GM18909 (cell line): Measurements from ENCODE around the gene PHF12.

Source experiments
- ATAC-seq: cut with Tn5 transposase; IDR thresholded peaks from one replicate; pipeline ENCODE4 v1.9.1; 2021; ENCODE audit warnings: mild to moderate bottlenecking; ENCODE audit not compliant: unreplicated experiment, poor library complexity

PHF12 gene

GRCh38 chr17:28977659-28978355, 26.5 kb upstream of the PHF12 start:
- no peak for ATAC-seq

GRCh38 chr17:28975646-28976045, 24.3 kb upstream of the PHF12 start:
- ATAC-seq: no peak

GRCh38 chr17:28975031-28975430, 23.7 kb upstream of the PHF12 start:
- ATAC-seq: no peak

GRCh38 chr17:28974451-28974850, 23.1 kb upstream of the PHF12 start:
- no peak for ATAC-seq

GRCh38 chr17:28973425-28973824, 22.1 kb upstream of the PHF12 start:
- ATAC-seq: no peak

- no peak for ATAC-seq
These were observed 21.1 kb upstream of the PHF12 start for GRCh38 chr17:28972437-28972836.

- no peak for ATAC-seq
These were observed 19.6 kb upstream of the PHF12 start for GRCh38 chr17:28970879-28971278.

GRCh38 chr17:28969706-28970393, 18.5 kb upstream of the PHF12 start:
- ATAC-seq: no peak

GRCh38 chr17:28968914-28969295, 17.6 kb upstream of the PHF12 start:
- no peak for ATAC-seq

- ATAC-seq: no peak
These were observed 17.1 kb upstream of the PHF12 start for GRCh38 chr17:28968231-28968913.

GRCh38 chr17:28967221-28968135, 16.2 kb upstream of the PHF12 start:
- no peak for ATAC-seq

GRCh38 chr17:28963841-28964240, 12.5 kb upstream of the PHF12 start:
- ATAC-seq: no peak

- ATAC-seq: no peak
These were observed 11.8 kb upstream of the PHF12 start for GRCh38 chr17:28963055-28963611.

GRCh38 chr17:28961391-28961790, 10.1 kb upstream of the PHF12 start:
- no peak for ATAC-seq

GRCh38 chr17:28960256-28961061, 9.1 kb upstream of the PHF12 start:
- ATAC-seq: no peak

GRCh38 chr17:28959471-28959871, 8.2 kb upstream of the PHF12 start:
- no peak for ATAC-seq

- ATAC-seq: no peak
These were observed 7.6 kb upstream of the PHF12 start for GRCh38 chr17:28958820-28959455.

- no peak for ATAC-seq
These were observed 6.7 kb upstream of the PHF12 start for GRCh38 chr17:28957992-28958355.
